ENCODE data around the gene PIP5K1C.

Gene PIP5K1C

GRCh38 chr19:3730457-3730958 is 30.2 kb upstream of the PIP5K1C start:
- TF ChIP-seq CTCF (conservative IDR thresholded peaks at IDR 0.05; ENCODE audit: low read length): no peak
- no peak overlapping the region for H3K4me3 ChIP-seq (ENCODE audit: low read length)
- no peak for DNase-seq (ENCODE audit: low read depth)

- no peak overlapping the region for H3K4me3 ChIP-seq (ENCODE audit: low read length)
- TF ChIP-seq CTCF (conservative IDR thresholded peaks at IDR 0.05; ENCODE audit: low read length): no peak
- no peak for DNase-seq (ENCODE audit: low read depth)
These were observed 25.5 kb upstream of the PIP5K1C start for GRCh38 chr19:3725640-3726310.

GRCh38 chr19:3725121-3725520 is 24.9 kb upstream of the PIP5K1C start:
- no peak for DNase-seq (ENCODE audit: low read depth)
- H3K4me3 ChIP-seq (ENCODE audit: low read length): no peak overlapping the region
- TF ChIP-seq CTCF (conservative IDR thresholded peaks at IDR 0.05; ENCODE audit: low read length): no peak

GRCh38 chr19:3723883-3724282 is 23.6 kb upstream of the PIP5K1C start:
- no peak for DNase-seq (ENCODE audit: low read depth)
- no peak overlapping the region for H3K4me3 ChIP-seq (ENCODE audit: low read length)
- no peak for TF ChIP-seq CTCF (conservative IDR thresholded peaks at IDR 0.05; ENCODE audit: low read length)

- no peak for DNase-seq (ENCODE audit: low read depth)
- no peak overlapping the region for H3K4me3 ChIP-seq (ENCODE audit: low read length)
- no peak for TF ChIP-seq CTCF (conservative IDR thresholded peaks at IDR 0.05; ENCODE audit: low read length)
These were observed 22.8 kb upstream of the PIP5K1C start for GRCh38 chr19:3723110-3723488.

GRCh38 chr19:3722443-3723109 is 22.3 kb upstream of the PIP5K1C start:
- DNase-seq (ENCODE audit: low read depth): no peak
- H3K4me3 ChIP-seq (ENCODE audit: low read length): no peak overlapping the region
- no peak for TF ChIP-seq CTCF (conservative IDR thresholded peaks at IDR 0.05; ENCODE audit: low read length)

- H3K4me3 ChIP-seq (ENCODE audit: low read length): no peak overlapping the region
- no peak for TF ChIP-seq CTCF (conservative IDR thresholded peaks at IDR 0.05; ENCODE audit: low read length)
- no peak for DNase-seq (ENCODE audit: low read depth)
These were observed 21.7 kb upstream of the PIP5K1C start for GRCh38 chr19:3721887-3722442.
